Panc1 (cell line): Measurements from ENCODE around the gene SERGEF. TPM values are rescaled to one million over a fixed set of nuclear protein-coding genes. Genes with fewer than 3 reads are reported as not detected.

Experiments used
- ATAC-seq: fragments of 200-7000 bp; cut with Tn5 transposase; 2 replicates; pipeline ENCODE4 v1.9.1; 2020; ENCODE audit warnings: mild to moderate bottlenecking, moderate library complexity
- BruUV-seq: library from RNA; stranded (reverse); fragments of 400-500 nt; replicated peaks from 2 replicates; lab custom pipeline; 2021; lab: Mats Ljungman, UMichigan
- CTCF ChIA-PET: fragments of 300-600 bp; sonication (Branson Sonifier 250); formaldehyde crosslinking; loops from one replicate; lab custom pipeline; 2022; ENCODE audit warnings: antibody characterized with exemption; lab: Charles Lee
- POLR2A ChIA-PET: fragments of 300-600 bp; sonication (Branson Sonifier 250); formaldehyde crosslinking; loops from one replicate; lab custom pipeline; 2022; ENCODE audit warnings: antibody characterized with exemption; lab: Charles Lee
- DNase-seq: peaks from one replicate; pipeline ENCODE4 v3.0.0-alpha.2; 2010; ENCODE audit warnings: low read depth, low spot score
- H3K27ac ChIP-seq: 2 replicates; pipeline ENCODE4 v1.5.1; 2011; ENCODE audit warnings: mild to moderate bottlenecking, low read length, inconsistent platforms
- H3K27me3 ChIP-seq: fragments of 200-500 bp; sonication (Bioruptor generic); 2 replicates; pipeline ENCODE4 v1.6.0; 2014; ENCODE audit warnings: low read length, inconsistent platforms; ENCODE audit not compliant: control insufficient read depth, insufficient read depth
- H3K36me3 ChIP-seq: fragments of 200-500 bp; sonication (Bioruptor generic); 2 replicates; pipeline ENCODE4 v1.5.1; 2014; ENCODE audit warnings: inconsistent platforms, mild to moderate bottlenecking, low read length, moderate library complexity; ENCODE audit not compliant: control insufficient read depth, insufficient read depth
- H3K4me1 ChIP-seq: 2 replicates; pipeline ENCODE4 v1.5.1; 2011; ENCODE audit warnings: inconsistent platforms, mild to moderate bottlenecking, low read length, moderate library complexity; ENCODE audit not compliant: control insufficient read depth, insufficient read depth
- H3K4me3 ChIP-seq, 2 experiments: 2 replicates each; pipeline ENCODE4 v1.5.1; 2011 to 2012; ENCODE audit warnings: low read depth in 2 of 2, low read length in 2 of 2, mild to moderate bottlenecking in 2 of 2, inconsistent platforms in 1 of 2, moderate library complexity in 1 of 2
- H3K9me3 ChIP-seq: fragments of 200-500 bp; sonication (Bioruptor generic); 2 replicates; pipeline ENCODE4 v1.5.1; 2014; ENCODE audit warnings: low read depth, mild to moderate bottlenecking, inconsistent platforms, low read length, moderate library complexity; ENCODE audit not compliant: control insufficient read depth, insufficient read depth
- POLR2AphosphoS5 ChIP-seq: IDR thresholded peaks from 2 replicates; pipeline ENCODE4 v1.6.1; 2012; ENCODE audit warnings: mild to moderate bottlenecking, low read depth, low read length, moderate library complexity
- SIN3A ChIP-seq: IDR thresholded peaks from 2 replicates; pipeline ENCODE4 v1.6.1; 2012; ENCODE audit warnings: low read depth, mild to moderate bottlenecking, low read length, moderate library complexity, borderline replicate concordance; ENCODE audit not compliant: insufficient read depth
- TCF7L2 ChIP-seq: IDR thresholded peaks from 2 replicates; pipeline ENCODE4 v1.6.1; 2011; ENCODE audit warnings: mild to moderate bottlenecking, low read depth, low read length, inconsistent platforms
- in situ Hi-C: cut with HindIII; loops from 2 replicates; pipeline ENCODE4 v1.10.0; 2016; ENCODE audit warnings: low sequenced_read_pairs, low pct_unique_long_range_greater_than_20kb
- intact Hi-C: fragments of 100-400 bp; cut with micrococcal nuclease; formaldehyde crosslinking; loops from one replicate; pipeline ENCODE4 v1.10.0; 2022; ENCODE audit not compliant: unreplicated experiment
- total RNA-seq: library from RNA; stranded (reverse); gene quantifications from one replicate; pipeline ENCODE4 v1.2.1, GENCODE V29; 2021; ENCODE audit not compliant: unreplicated experiment
- TF ChIP-seq, protein P1 (sequence below), 2 experiments: IDR thresholded peaks; 2 replicates each; pipeline ENCODE4 v1.6.1; 2011 to 2012; ENCODE audit warnings: low read depth in 2 of 2, control low read depth in 1 of 2, low read length in 1 of 2, mild to moderate bottlenecking in 1 of 2, moderate library complexity in 1 of 2; ENCODE audit not compliant: insufficient read depth in 1 of 2
- TF ChIP-seq, protein P2 (sequence below): fragments of 450-650 bp; IDR thresholded peaks from 2 replicates; pipeline ENCODE4 v1.5.1; 2017; ENCODE audit warnings: mild to moderate bottlenecking

The SERGEF gene
- total RNA-seq, 1 experiment from 2014 or later = 35.5 TPM

DNA sequence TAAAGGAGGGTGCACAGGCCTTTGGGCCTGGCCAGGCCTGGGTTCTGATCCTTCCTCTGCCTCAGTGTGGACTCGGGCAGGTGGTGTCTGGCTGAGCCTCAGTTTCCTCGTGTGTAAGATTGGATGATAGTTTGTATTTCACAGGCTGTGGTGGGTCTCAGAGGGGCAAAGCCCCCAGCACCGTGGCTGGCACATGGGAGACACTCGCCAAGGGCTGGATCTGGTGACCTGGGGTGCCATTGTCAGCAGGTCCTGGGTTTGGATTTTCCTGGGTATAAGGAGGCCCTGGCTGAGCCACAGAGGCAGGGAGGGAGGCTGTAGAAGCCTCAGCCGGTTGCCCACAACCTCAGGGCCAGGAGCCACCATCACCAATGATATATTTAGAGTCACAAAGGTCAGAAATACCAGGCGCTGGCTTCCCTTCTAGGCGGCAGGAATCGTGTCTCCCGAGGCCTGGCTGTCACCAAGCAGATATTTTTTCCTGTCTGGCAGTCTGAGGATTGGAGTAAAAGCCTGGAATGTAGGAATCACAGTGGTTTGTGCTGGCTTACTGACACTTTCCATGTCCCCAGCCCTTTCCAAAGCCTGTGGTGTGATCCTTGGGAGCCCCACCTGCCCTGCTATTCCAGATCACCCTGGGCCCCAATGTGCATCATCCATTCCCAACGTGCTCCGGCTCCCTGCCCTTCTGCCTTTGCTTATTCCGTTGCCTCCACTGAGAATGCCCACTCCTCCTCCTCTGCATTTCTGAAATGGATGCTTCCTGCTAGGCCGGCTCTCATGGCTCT is 262.6 kb downstream of the SERGEF start:
- TF ChIP-seq, protein P1, sequence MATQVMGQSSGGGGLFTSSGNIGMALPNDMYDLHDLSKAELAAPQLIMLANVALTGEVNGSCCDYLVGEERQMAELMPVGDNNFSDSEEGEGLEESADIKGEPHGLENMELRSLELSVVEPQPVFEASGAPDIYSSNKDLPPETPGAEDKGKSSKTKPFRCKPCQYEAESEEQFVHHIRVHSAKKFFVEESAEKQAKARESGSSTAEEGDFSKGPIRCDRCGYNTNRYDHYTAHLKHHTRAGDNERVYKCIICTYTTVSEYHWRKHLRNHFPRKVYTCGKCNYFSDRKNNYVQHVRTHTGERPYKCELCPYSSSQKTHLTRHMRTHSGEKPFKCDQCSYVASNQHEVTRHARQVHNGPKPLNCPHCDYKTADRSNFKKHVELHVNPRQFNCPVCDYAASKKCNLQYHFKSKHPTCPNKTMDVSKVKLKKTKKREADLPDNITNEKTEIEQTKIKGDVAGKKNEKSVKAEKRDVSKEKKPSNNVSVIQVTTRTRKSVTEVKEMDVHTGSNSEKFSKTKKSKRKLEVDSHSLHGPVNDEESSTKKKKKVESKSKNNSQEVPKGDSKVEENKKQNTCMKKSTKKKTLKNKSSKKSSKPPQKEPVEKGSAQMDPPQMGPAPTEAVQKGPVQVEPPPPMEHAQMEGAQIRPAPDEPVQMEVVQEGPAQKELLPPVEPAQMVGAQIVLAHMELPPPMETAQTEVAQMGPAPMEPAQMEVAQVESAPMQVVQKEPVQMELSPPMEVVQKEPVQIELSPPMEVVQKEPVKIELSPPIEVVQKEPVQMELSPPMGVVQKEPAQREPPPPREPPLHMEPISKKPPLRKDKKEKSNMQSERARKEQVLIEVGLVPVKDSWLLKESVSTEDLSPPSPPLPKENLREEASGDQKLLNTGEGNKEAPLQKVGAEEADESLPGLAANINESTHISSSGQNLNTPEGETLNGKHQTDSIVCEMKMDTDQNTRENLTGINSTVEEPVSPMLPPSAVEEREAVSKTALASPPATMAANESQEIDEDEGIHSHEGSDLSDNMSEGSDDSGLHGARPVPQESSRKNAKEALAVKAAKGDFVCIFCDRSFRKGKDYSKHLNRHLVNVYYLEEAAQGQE (IDR thresholded peaks at IDR 0.05; ENCODE audit: insufficient read depth in 1 of 2, low read depth in 2 of 2, low read length in 1 of 2) = no peak
- TF ChIP-seq, protein P2, sequence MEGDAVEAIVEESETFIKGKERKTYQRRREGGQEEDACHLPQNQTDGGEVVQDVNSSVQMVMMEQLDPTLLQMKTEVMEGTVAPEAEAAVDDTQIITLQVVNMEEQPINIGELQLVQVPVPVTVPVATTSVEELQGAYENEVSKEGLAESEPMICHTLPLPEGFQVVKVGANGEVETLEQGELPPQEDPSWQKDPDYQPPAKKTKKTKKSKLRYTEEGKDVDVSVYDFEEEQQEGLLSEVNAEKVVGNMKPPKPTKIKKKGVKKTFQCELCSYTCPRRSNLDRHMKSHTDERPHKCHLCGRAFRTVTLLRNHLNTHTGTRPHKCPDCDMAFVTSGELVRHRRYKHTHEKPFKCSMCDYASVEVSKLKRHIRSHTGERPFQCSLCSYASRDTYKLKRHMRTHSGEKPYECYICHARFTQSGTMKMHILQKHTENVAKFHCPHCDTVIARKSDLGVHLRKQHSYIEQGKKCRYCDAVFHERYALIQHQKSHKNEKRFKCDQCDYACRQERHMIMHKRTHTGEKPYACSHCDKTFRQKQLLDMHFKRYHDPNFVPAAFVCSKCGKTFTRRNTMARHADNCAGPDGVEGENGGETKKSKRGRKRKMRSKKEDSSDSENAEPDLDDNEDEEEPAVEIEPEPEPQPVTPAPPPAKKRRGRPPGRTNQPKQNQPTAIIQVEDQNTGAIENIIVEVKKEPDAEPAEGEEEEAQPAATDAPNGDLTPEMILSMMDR = no peak
- TF ChIP-seq TCF7L2 (no peak), POLR2AphosphoS5 (no peak), SIN3A (no peak)
- DNase-seq = no peak
- no peaks in the 10 kb centered on the region for H3K36me3 ChIP-seq
- no peak for ATAC-seq
- no TSS peak for BruUV-seq
- intact Hi-C loops = no loop called here
- H3K4me3 ChIP-seq = no peak overlapping the region
- in situ Hi-C loops = no loop called here
- no peak overlapping the region for H3K27ac ChIP-seq
- H3K9me3 ChIP-seq = no peaks in the 10 kb centered on the region
- POLR2A ChIA-PET = no interaction called here
- CTCF ChIA-PET = no interaction called here
- peaks cover 4% of the 10 kb centered on the region; the same call in 1 of the 2 replicates for H3K27me3 ChIP-seq
- no peaks in the 10 kb centered on the region for H3K4me1 ChIP-seq

DNA sequence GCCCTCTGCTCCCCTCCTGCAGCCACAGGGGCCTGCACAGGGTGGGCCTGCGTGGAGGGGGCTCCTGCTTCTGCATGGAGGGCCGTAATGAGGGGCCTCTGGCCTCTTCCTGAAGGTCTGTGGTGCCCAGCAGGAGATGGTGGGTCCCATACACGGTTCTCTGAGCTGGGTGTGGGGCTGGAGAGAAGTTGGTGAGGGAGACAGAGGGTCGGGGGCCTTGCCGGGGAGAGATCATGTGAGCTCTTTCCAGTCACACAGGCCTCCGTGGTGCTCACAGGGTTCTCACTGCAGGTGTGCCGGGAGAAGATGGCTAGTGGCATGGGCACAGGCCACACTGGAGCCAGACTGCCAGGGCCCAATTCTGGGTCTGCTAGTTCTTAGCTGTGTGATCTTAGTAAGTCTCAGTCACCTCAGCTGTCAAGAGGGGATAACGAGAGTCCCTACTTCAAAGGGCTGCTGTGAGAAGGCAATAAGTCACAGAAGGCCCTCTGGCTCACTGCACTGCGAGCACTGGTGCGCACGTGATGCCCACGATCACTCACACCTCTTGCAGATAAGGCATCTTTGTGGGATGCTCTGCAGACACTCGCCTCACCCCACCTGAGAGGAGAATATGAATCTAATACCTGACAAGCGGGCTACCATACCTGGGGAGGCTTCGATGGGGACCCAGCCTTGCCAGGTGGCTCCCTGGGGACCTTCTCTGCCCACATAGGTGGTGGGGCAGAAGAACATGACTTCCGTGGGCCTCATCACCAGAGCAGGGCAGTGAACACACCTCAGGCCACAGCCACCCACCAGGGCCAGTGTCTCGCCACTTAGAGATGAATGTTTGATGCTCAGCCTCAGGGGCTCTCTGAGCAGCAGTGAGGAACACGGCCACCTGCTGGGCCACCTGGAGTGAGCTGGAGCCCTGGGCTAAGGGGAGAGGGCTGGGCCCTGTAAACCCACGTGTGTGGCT is 263.8 kb downstream of the SERGEF start:
- Histone ChIP-seq H3K36me3 (no peaks in the 10 kb centered on the region), H3K27me3 (peaks cover 4% of the 10 kb centered on the region; the same call in 1 of the 2 replicates), H3K4me3 (no peak overlapping the region), H3K27ac (no peak overlapping the region), H3K4me1 (no peaks in the 10 kb centered on the region), H3K9me3 (no peaks in the 10 kb centered on the region)
- DNase-seq (no peak), ATAC-seq (peak; percentile 8; the same call in 1 of the 2 replicates)
- in situ Hi-C loops (no loop called here), intact Hi-C loops (no loop called here)
- ChIA-PET CTCF (no interaction called here), POLR2A (no interaction called here)
- BruUV-seq = no TSS peak
- no peak for TF ChIP-seq SIN3A
- TF ChIP-seq, protein P1 (IDR thresholded peaks at IDR 0.05; ENCODE audit: insufficient read depth in 1 of 2, low read depth in 2 of 2, low read length in 1 of 2) = no peak
- TF ChIP-seq, protein P2 = no peak
- no peak for TF ChIP-seq POLR2AphosphoS5
- no peak for TF ChIP-seq TCF7L2
